Rectal smooth muscle tissue (tissue), 1 donor: Measurements from ENCODE around the gene SKI.

ENCODE experiments used
- H3K27ac ChIP-seq: one replicate; pipeline ENCODE4 v1.7.0; 2013; ENCODE audit warnings: low read depth, low read length, inconsistent platforms
- H3K27me3 ChIP-seq: one replicate; pipeline ENCODE4 v1.7.0; 2013; ENCODE audit warnings: low read length; ENCODE audit not compliant: control insufficient read depth, insufficient read depth
- H3K36me3 ChIP-seq: one replicate; pipeline ENCODE4 v1.7.0; 2013; ENCODE audit warnings: low read length; ENCODE audit not compliant: control insufficient read depth, insufficient read depth
- H3K4me1 ChIP-seq: one replicate; pipeline ENCODE4 v1.7.0; 2013; ENCODE audit warnings: low read length; ENCODE audit not compliant: control insufficient read depth, insufficient read depth
- H3K4me3 ChIP-seq: one replicate; pipeline ENCODE4 v1.7.0; 2013; ENCODE audit warnings: low read length
- H3K9ac ChIP-seq: one replicate; pipeline ENCODE4 v1.7.0; 2013; ENCODE audit warnings: low read length

SKI gene

GRCh38 chr1:2278591-2279209 lies 50.6 kb downstream of the SKI start:
- H3K27me3 ChIP-seq, result no peaks in the 10 kb centered on the region
- H3K9ac ChIP-seq, result no peak overlapping the region
- no peaks in the 10 kb centered on the region for H3K36me3 ChIP-seq
- peak overlapping the region; percentile 5 for H3K4me3 ChIP-seq
- peak overlapping the region; percentile 52 for H3K27ac ChIP-seq
- H3K4me1 ChIP-seq, result peaks cover 37% of the 10 kb centered on the region

GRCh38 chr1:2279210-2279639 lies 51.1 kb downstream of the SKI start:
- peak overlapping the region; percentile 5 for H3K4me3 ChIP-seq
- no peaks in the 10 kb centered on the region for H3K36me3 ChIP-seq
- peak overlapping the region; percentile 52 for H3K27ac ChIP-seq
- H3K4me1 ChIP-seq, result peaks cover 32% of the 10 kb centered on the region
- H3K9ac ChIP-seq, result no peak overlapping the region
- no peaks in the 10 kb centered on the region for H3K27me3 ChIP-seq

- Histone ChIP-seq H3K9ac (no peak overlapping the region), H3K27ac (peak overlapping the region; percentile 40), H3K4me1 (peaks cover 28% of the 10 kb centered on the region), H3K4me3 (peak overlapping the region; percentile 14), H3K36me3 (no peaks in the 10 kb centered on the region), H3K27me3 (no peaks in the 10 kb centered on the region)
Measured at GRCh38 chr1:2279817-2280216, 51.7 kb downstream of the SKI start.

- H3K27ac ChIP-seq, result no peak overlapping the region
- no peaks in the 10 kb centered on the region for H3K27me3 ChIP-seq
- H3K36me3 ChIP-seq, result no peaks in the 10 kb centered on the region
- no peak overlapping the region for H3K4me3 ChIP-seq
- no peak overlapping the region for H3K9ac ChIP-seq
- peaks cover 19% of the 10 kb centered on the region for H3K4me1 ChIP-seq
Measured at GRCh38 chr1:2282556-2283270, 54.6 kb downstream of the SKI start.

GRCh38 chr1:2283371-2283990 lies 55.4 kb downstream of the SKI start:
- Histone ChIP-seq H3K27me3 (no peaks in the 10 kb centered on the region), H3K4me1 (peaks cover 12% of the 10 kb centered on the region), H3K4me3 (no peak overlapping the region), H3K27ac (no peak overlapping the region), H3K36me3 (no peaks in the 10 kb centered on the region), H3K9ac (no peak overlapping the region)

- no peaks in the 10 kb centered on the region for H3K27me3 ChIP-seq
- H3K9ac ChIP-seq, result no peak overlapping the region
- H3K4me3 ChIP-seq, result no peak overlapping the region
- no peak overlapping the region for H3K27ac ChIP-seq
- peaks cover 8% of the 10 kb centered on the region for H3K4me1 ChIP-seq
- H3K36me3 ChIP-seq, result no peaks in the 10 kb centered on the region
Measured at GRCh38 chr1:2283991-2284895, 56.1 kb downstream of the SKI start.

GRCh38 chr1:2284932-2285331 lies 56.8 kb downstream of the SKI start:
- Histone ChIP-seq H3K36me3 (no peaks in the 10 kb centered on the region), H3K4me1 (peaks cover 7% of the 10 kb centered on the region), H3K9ac (no peak overlapping the region), H3K4me3 (no peak overlapping the region), H3K27me3 (no peaks in the 10 kb centered on the region), H3K27ac (no peak overlapping the region)

- Histone ChIP-seq H3K4me1 (peaks cover 21% of the 10 kb centered on the region), H3K27ac (no peak overlapping the region)
Measured at GRCh38 chr1:2286923-2287322, 58.8 kb downstream of the SKI start.

GRCh38 chr1:2287649-2288048 lies 59.5 kb downstream of the SKI start:
- H3K27ac ChIP-seq, result no peak overlapping the region
- no peaks in the 10 kb centered on the region for H3K27me3 ChIP-seq
- peaks cover 21% of the 10 kb centered on the region for H3K4me1 ChIP-seq
- no peaks in the 10 kb centered on the region for H3K36me3 ChIP-seq
- H3K9ac ChIP-seq, result no peak overlapping the region
- no peak overlapping the region for H3K4me3 ChIP-seq

More at GRCh38 chr1:2286923-2287322, 58.8 kb downstream of the SKI start:
- Histone ChIP-seq H3K9ac (no peak overlapping the region), H3K4me3 (no peak overlapping the region), H3K36me3 (no peaks in the 10 kb centered on the region), H3K27me3 (no peaks in the 10 kb centered on the region)

GRCh38 chr1:2288311-2288710 lies 60.2 kb downstream of the SKI start:
- no peak overlapping the region for H3K27ac ChIP-seq
- H3K27me3 ChIP-seq, result no peaks in the 10 kb centered on the region
- H3K36me3 ChIP-seq, result no peaks in the 10 kb centered on the region
- no peak overlapping the region for H3K9ac ChIP-seq
- no peak overlapping the region for H3K4me3 ChIP-seq
- peaks cover 21% of the 10 kb centered on the region for H3K4me1 ChIP-seq

- Histone ChIP-seq H3K4me1 (peaks cover 21% of the 10 kb centered on the region), H3K36me3 (no peaks in the 10 kb centered on the region), H3K4me3 (no peak overlapping the region), H3K9ac (no peak overlapping the region), H3K27me3 (no peaks in the 10 kb centered on the region), H3K27ac (no peak overlapping the region)
Measured at GRCh38 chr1:2288816-2289536, 60.9 kb downstream of the SKI start.
